IMR-90 (cell line): ENCODE data around the gene NEK11. TPM values are rescaled to one million over a fixed set of nuclear protein-coding genes. Genes with fewer than 3 reads are reported as not detected.

Source experiments
- ATAC-seq: fragments of 200-7000 bp; cut with Tn5 transposase; 2 replicates; pipeline ENCODE4 v1.9.1; 2020; ENCODE audit warnings: low read depth, mild to moderate bottlenecking, moderate library complexity
- BruUV-seq: library from RNA; stranded (reverse); fragments of 400-500 nt; replicated peaks from 2 replicates; lab custom pipeline; 2021; lab: Mats Ljungman, UMichigan
- CTCF ChIA-PET: fragments of 300-600 bp; formaldehyde crosslinking; extraction: SDS; loops from one replicate; lab custom pipeline; 2021; ENCODE audit warnings: antibody characterized with exemption; lab: Yijun Ruan, JAX
- POLR2A ChIA-PET: fragments of 300-600 bp; sonication (Branson Sonifier 250); formaldehyde crosslinking; loops from one replicate; lab custom pipeline; 2022; ENCODE audit warnings: antibody characterized with exemption; ENCODE audit not compliant: unreplicated experiment; lab: Charles Lee
- DNase-seq: peaks from one replicate; pipeline ENCODE4 v3.0.0; 2013
- H2AFZ ChIP-seq: replicated peaks from 2 replicates; pipeline ENCODE3; 2013; ENCODE audit warnings: low read length, mild to moderate bottlenecking; ENCODE audit not compliant: poor library complexity
- H2AK5ac ChIP-seq: 2 replicates; pipeline ENCODE4 v1.6.1; 2013; ENCODE audit warnings: low read depth, low read length, inconsistent platforms
- H2AK9ac ChIP-seq: replicated peaks from 2 replicates; pipeline ENCODE3; 2013; ENCODE audit warnings: mild to moderate bottlenecking, low read depth, low read length, moderate library complexity; ENCODE audit not compliant: poor library complexity
- H2BK120ac ChIP-seq: 2 replicates; pipeline ENCODE4 v1.6.1; 2013; ENCODE audit warnings: low read depth, low read length, inconsistent platforms
- H2BK15ac ChIP-seq: 3 replicates; pipeline ENCODE4 v1.6.1; 2013; ENCODE audit warnings: low read depth, low read length, inconsistent platforms
- H2BK20ac ChIP-seq: 2 replicates; pipeline ENCODE4 v1.6.1; 2013; ENCODE audit warnings: low read depth, mild to moderate bottlenecking, inconsistent platforms, low read length, moderate library complexity
- H2BK5ac ChIP-seq: 2 replicates; pipeline ENCODE4 v1.6.1; 2013; ENCODE audit warnings: mild to moderate bottlenecking, low read depth, low read length, inconsistent platforms; ENCODE audit not compliant: poor library complexity, severe bottlenecking
- H3K14ac ChIP-seq: replicated peaks from 2 replicates; pipeline ENCODE4 v1.6.1; 2013; ENCODE audit warnings: low read depth, low read length, inconsistent platforms
- H3K18ac ChIP-seq: 2 replicates; pipeline ENCODE4 v1.6.1; 2013; ENCODE audit warnings: low read depth, low read length, control low read depth
- H3K23ac ChIP-seq: 2 replicates; pipeline ENCODE4 v1.6.1; 2013; ENCODE audit warnings: low read depth, low read length, inconsistent platforms
- H3K27ac ChIP-seq: 2 replicates; pipeline ENCODE4 v1.5.1; 2013; ENCODE audit warnings: mild to moderate bottlenecking, control low read depth, low read length; ENCODE audit not compliant: insufficient read depth
- H3K27me3 ChIP-seq: 2 replicates; pipeline ENCODE4 v1.6.1; 2013; ENCODE audit warnings: low read length; ENCODE audit not compliant: control insufficient read depth, insufficient read depth
- H3K36me3 ChIP-seq: 2 replicates; pipeline ENCODE4 v1.6.1; 2013; ENCODE audit warnings: low read length, mixed read lengths; ENCODE audit not compliant: control insufficient read depth, insufficient read depth
- H3K4ac ChIP-seq: 2 replicates; pipeline ENCODE4 v1.6.1; 2013; ENCODE audit warnings: low read depth, low read length, inconsistent platforms
- H3K4me1 ChIP-seq: 2 replicates; pipeline ENCODE4 v1.6.1; 2013; ENCODE audit warnings: low read length, mixed read lengths; ENCODE audit not compliant: control insufficient read depth, insufficient read depth
- H3K4me2 ChIP-seq: 2 replicates; pipeline ENCODE4 v1.6.1; 2013; ENCODE audit warnings: low read depth, mild to moderate bottlenecking, control low read depth, low read length, moderate library complexity
- H3K4me3 ChIP-seq: 2 replicates; pipeline ENCODE4 v1.5.1; 2013; ENCODE audit warnings: low read depth, mild to moderate bottlenecking, control low read depth, low read length, moderate library complexity; ENCODE audit not compliant: insufficient read depth
- H3K56ac ChIP-seq: 2 replicates; pipeline ENCODE4 v1.6.1; 2013; ENCODE audit warnings: low read length, inconsistent platforms; ENCODE audit not compliant: insufficient read depth; ENCODE audit errors: extremely low read depth
- H3K79me1 ChIP-seq, 2 experiments: 2 replicates each; pipeline ENCODE4 v1.6.1; 2013; ENCODE audit warnings: low read length in 2 of 2, inconsistent platforms in 1 of 2, low read depth in 1 of 2
- H3K9ac ChIP-seq: 2 replicates; pipeline ENCODE4 v1.6.1; 2013; ENCODE audit warnings: low read depth, low read length, control low read depth
- H3K9me1 ChIP-seq: 2 replicates; pipeline ENCODE4 v1.6.1; 2013; ENCODE audit warnings: low read length, inconsistent platforms; ENCODE audit not compliant: insufficient read depth
- H3K9me3 ChIP-seq: 2 replicates; pipeline ENCODE4 v1.6.1; 2013; ENCODE audit warnings: low read length; ENCODE audit not compliant: control insufficient read depth, insufficient read depth
- H4K20me1 ChIP-seq: 2 replicates; pipeline ENCODE4 v1.6.1; 2013; ENCODE audit warnings: low read length, inconsistent platforms; ENCODE audit not compliant: insufficient read depth
- H4K5ac ChIP-seq: 2 replicates; pipeline ENCODE4 v1.6.1; 2013; ENCODE audit warnings: mild to moderate bottlenecking, low read depth, low read length, control low read depth
- H4K8ac ChIP-seq, 2 experiments: 2 replicates each; pipeline ENCODE4 v1.6.1; 2013; ENCODE audit warnings: low read depth in 2 of 2, low read length in 2 of 2, control low read depth in 1 of 2, inconsistent platforms in 1 of 2
- H4K91ac ChIP-seq: 2 replicates; pipeline ENCODE4 v1.6.1; 2013; ENCODE audit warnings: low read depth, low read length, inconsistent platforms; ENCODE audit not compliant: insufficient read depth
- CHD1 ChIP-seq: IDR thresholded peaks from 2 replicates; pipeline ENCODE4 v1.6.1; 2012; ENCODE audit warnings: low read depth, low read length, improper control_type of control experiment
- FOS ChIP-seq: fragments of 150-350 bp; IDR thresholded peaks from 2 replicates; pipeline ENCODE4 v1.6.1; 2016; ENCODE audit warnings: low read depth, low read length
- RCOR1 ChIP-seq: IDR thresholded peaks from 2 replicates; pipeline ENCODE4 v1.6.1; 2012; ENCODE audit warnings: mild to moderate bottlenecking, low read length, improper control_type of control experiment; ENCODE audit not compliant: insufficient replicate concordance
- WGBS, 2 experiments: methylation state at CpG; one replicate each; pipeline versions ENCODE4 v1.1.5 to v1.1.7; 2013; ENCODE audit warnings: missing lambda C conversion rate in 2 of 2; ENCODE audit not compliant: insufficient read length in 1 of 2; ENCODE audit errors: extremely low coverage in 2 of 2; 5-methylcytosine and 5-hydroxymethylcytosine counted together
- dilution Hi-C: fragments of 300-500 bp; cut with HindIII; formaldehyde crosslinking; loops from one replicate; pipeline ENCODE4 v1.14.3; 2018; ENCODE audit warnings: low sequenced_read_pairs; ENCODE audit not compliant: unreplicated experiment
- in situ Hi-C: fragments of 300-500 bp; cut with MboI; formaldehyde crosslinking; loops from 3 replicates; pipeline ENCODE4 v1.14.3; 2019; ENCODE audit warnings: low sequenced_read_pairs, inconsistent platforms, mixed read lengths
- intact Hi-C: fragments of 100-400 bp; cut with micrococcal nuclease; formaldehyde crosslinking; loops from 2 replicates; pipeline ENCODE4 v1.10.0; 2022
- polyA plus RNA-seq, 3 experiments: library from polyadenylated mRNA; depleted of rRNA; stranded (reverse); fragments of >200 nt; gene quantifications; 2 replicates each; pipeline ENCODE4 v1.2.3, GENCODE V29; 2012; ENCODE audit warnings: low replicate concordance in 1 of 3
- total RNA-seq: library from RNA; depleted of rRNA; stranded (reverse); fragments of >200 nt; gene quantifications from 2 replicates; pipeline ENCODE4 v1.2.3, GENCODE V29; 2012
- TF ChIP-seq, protein P1 (sequence below): fragments of 150-350 bp; IDR thresholded peaks from 2 replicates; pipeline ENCODE4 v1.6.1; 2016; ENCODE audit warnings: low read depth, mild to moderate bottlenecking, low read length, moderate library complexity, borderline replicate concordance

NEK11 gene
- total and polyA plus RNA-seq, 2 of the 4 experiments (the other 2 are of a cell fraction), result 1.1 to 1.6 TPM

DNA sequence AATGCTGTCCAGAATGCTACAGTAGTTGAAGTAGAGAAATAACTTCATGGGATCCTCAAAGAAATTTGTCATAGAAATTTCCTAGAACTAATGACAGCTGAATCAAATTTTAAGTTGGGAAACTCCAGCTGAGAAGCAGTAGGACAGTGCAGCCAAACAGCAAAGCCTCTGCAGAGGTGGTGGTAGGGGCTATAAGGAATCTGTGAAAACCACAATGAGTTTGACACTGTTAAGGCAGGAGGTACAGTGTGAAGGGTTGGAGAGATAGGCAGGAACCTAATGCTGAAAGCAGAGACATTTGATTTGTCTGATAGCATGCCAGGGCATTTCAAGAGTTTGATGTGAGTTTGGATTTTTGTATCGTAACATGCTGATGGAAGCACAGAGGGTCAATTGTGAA, 22.1 kb upstream of the NEK11 start:
- ChIA-PET POLR2A (no interaction called here), CTCF (interaction anchor here (0.6 kb wide), 1 partner anchor 1449 kb away, joined by 3 read pairs; no protein-coding TSS in a partner anchor)
- intact Hi-C loops, result no loop called here

More for the DNA sequence above, 22.1 kb upstream of the NEK11 start:
- Histone ChIP-seq H4K91ac (no peak overlapping the region), H3K9me1 (no peaks in the 10 kb centered on the region), H3K9me3 (no peaks in the 10 kb centered on the region), H2AK5ac (no peak overlapping the region), H3K4me3 (no peak overlapping the region), H3K36me3 (peaks cover 6% of the 10 kb centered on the region; the same call in 1 of the 2 replicates), H2BK120ac (no peak overlapping the region), H2BK20ac (no peak overlapping the region), H3K4ac (no peak overlapping the region), H3K14ac (no peak overlapping the region), H3K18ac (no peak overlapping the region), H3K23ac (no peak overlapping the region), H2BK5ac (no peak overlapping the region), H3K27ac (no peak overlapping the region), H3K79me1 (peaks cover 0 to 5% of the 10 kb centered on the region in 2 experiments; a peak in 1 of 4 replicates), H3K4me2 (no peak overlapping the region), H2AFZ (no peak overlapping the region), H4K20me1 (no peaks in the 10 kb centered on the region), H3K4me1 (peaks cover 4% of the 10 kb centered on the region; the same call in 1 of the 2 replicates), H4K8ac (no peak overlapping the region), H3K27me3 (no peaks in the 10 kb centered on the region), H4K5ac (no peak overlapping the region), H3K56ac (no peak overlapping the region), H3K9ac (no peak overlapping the region), H2BK15ac (no peak overlapping the region), H2AK9ac (no peak overlapping the region)
- in situ Hi-C loops, result no loop called here
- ATAC-seq, result no peak
- DNase-seq, result no peak
- TF ChIP-seq CHD1 (no peak), RCOR1 (no peak), FOS (no peak)
- TF ChIP-seq, protein P1, sequence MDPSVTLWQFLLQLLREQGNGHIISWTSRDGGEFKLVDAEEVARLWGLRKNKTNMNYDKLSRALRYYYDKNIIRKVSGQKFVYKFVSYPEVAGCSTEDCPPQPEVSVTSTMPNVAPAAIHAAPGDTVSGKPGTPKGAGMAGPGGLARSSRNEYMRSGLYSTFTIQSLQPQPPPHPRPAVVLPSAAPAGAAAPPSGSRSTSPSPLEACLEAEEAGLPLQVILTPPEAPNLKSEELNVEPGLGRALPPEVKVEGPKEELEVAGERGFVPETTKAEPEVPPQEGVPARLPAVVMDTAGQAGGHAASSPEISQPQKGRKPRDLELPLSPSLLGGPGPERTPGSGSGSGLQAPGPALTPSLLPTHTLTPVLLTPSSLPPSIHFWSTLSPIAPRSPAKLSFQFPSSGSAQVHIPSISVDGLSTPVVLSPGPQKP, result no peak
- dilution Hi-C loops, result no loop called here
- 80% methylated on average over 1 of the region's 1 CpG; no CpG with 5 or more reads in 1 of the 2 experiments for WGBS, 2 experiments
- no TSS peak for BruUV-seq
